NT2/D1 (cell line): ENCODE results near the gene GRID2.
"Not testable (repeated sequence)": the region's sequence is repeated elsewhere in the genome, so short reads cannot be mapped to it uniquely, and the experiment has no call there.

ENCODE experiments used
- DNase-seq: peaks from one replicate; pipeline ENCODE4 v3.0.0-alpha.2; 2011; ENCODE audit warnings: low read depth, low spot score
- H3K27me3 ChIP-seq: 2 replicates; pipeline ENCODE4 v1.6.0; 2011; ENCODE audit warnings: mild to moderate bottlenecking; ENCODE audit not compliant: insufficient read length, insufficient read depth
- H3K36me3 ChIP-seq: 2 replicates; pipeline ENCODE4 v1.6.1; 2011; ENCODE audit warnings: mild to moderate bottlenecking, low read length, mixed read lengths; ENCODE audit not compliant: insufficient read depth, insufficient read length
- H3K4me1 ChIP-seq: 2 replicates; pipeline ENCODE4 v1.5.1; 2011; ENCODE audit not compliant: insufficient read depth, insufficient read length
- H3K4me3 ChIP-seq: 2 replicates; pipeline ENCODE4 v1.5.1; 2011; ENCODE audit warnings: low read depth; ENCODE audit not compliant: insufficient read length
- H3K9ac ChIP-seq: 2 replicates; pipeline ENCODE4 v1.6.0; 2011; ENCODE audit warnings: low read depth; ENCODE audit not compliant: insufficient read length
- H3K9me3 ChIP-seq: 2 replicates; pipeline ENCODE4 v1.5.1; 2011; ENCODE audit warnings: mild to moderate bottlenecking, low read length; ENCODE audit not compliant: insufficient read depth
- SUZ12 ChIP-seq: IDR thresholded peaks from 2 replicates; pipeline ENCODE4 v1.6.1; 2011; ENCODE audit not compliant: insufficient read length, insufficient read depth; ENCODE audit errors: extremely low read depth
- YY1 ChIP-seq: IDR thresholded peaks from 2 replicates; pipeline ENCODE4 v1.6.1; 2011; ENCODE audit not compliant: insufficient read length, insufficient read depth
- ZNF274 ChIP-seq: IDR thresholded peaks from 2 replicates; pipeline ENCODE4 v1.6.1; 2011; ENCODE audit warnings: mild to moderate bottlenecking, low read depth, low read length

The GRID2 gene

GRCh38 chr4:93342738-93343137, 1039.0 kb downstream of the GRID2 start:
- TF ChIP-seq YY1 = no peak
- TF ChIP-seq SUZ12 = no peak
- no peak for TF ChIP-seq ZNF274
- no peak overlapping the region for H3K4me3 ChIP-seq

GRCh38 chr4:93346840-93347239, 1043.1 kb downstream of the GRID2 start:
- H3K36me3 ChIP-seq = no peaks in the 10 kb centered on the region

More at GRCh38 chr4:93342738-93343137, 1039.0 kb downstream of the GRID2 start:
- Histone ChIP-seq H3K4me1 (no peaks in the 10 kb centered on the region), H3K9me3 (no peaks in the 10 kb centered on the region), H3K36me3 (no peaks in the 10 kb centered on the region), H3K27me3 (no peaks in the 10 kb centered on the region), H3K9ac (no peak overlapping the region)
- DNase-seq = no peak

GRCh38 chr4:93348896-93349295, 1045.1 kb downstream of the GRID2 start:
- no peak for TF ChIP-seq SUZ12
- TF ChIP-seq ZNF274 = no peak
- TF ChIP-seq YY1 = no peak
- no peaks in the 10 kb centered on the region for H3K4me1 ChIP-seq
- no peaks in the 10 kb centered on the region for H3K27me3 ChIP-seq
- H3K9ac ChIP-seq = no peak overlapping the region
- no peaks in the 10 kb centered on the region for H3K9me3 ChIP-seq
- no peaks in the 10 kb centered on the region for H3K36me3 ChIP-seq
- no peak overlapping the region for H3K4me3 ChIP-seq
- DNase-seq = no peak

More at GRCh38 chr4:93346840-93347239, 1043.1 kb downstream of the GRID2 start:
- no peak overlapping the region for H3K4me3 ChIP-seq
- H3K4me1 ChIP-seq = no peaks in the 10 kb centered on the region
- DNase-seq = no peak
- H3K27me3 ChIP-seq = no peaks in the 10 kb centered on the region
- TF ChIP-seq YY1 (no peak), ZNF274 (no peak), SUZ12 (no peak)
- no peak overlapping the region for H3K9ac ChIP-seq
- H3K9me3 ChIP-seq = no peaks in the 10 kb centered on the region

GRCh38 chr4:93351846-93352245, 1048.1 kb downstream of the GRID2 start:
- Histone ChIP-seq H3K9ac (no peak overlapping the region), H3K36me3 (no peaks in the 10 kb centered on the region), H3K4me3 (no peak overlapping the region), H3K4me1 (no peaks in the 10 kb centered on the region), H3K27me3 (no peaks in the 10 kb centered on the region), H3K9me3 (no peaks in the 10 kb centered on the region)
- DNase-seq = no peak
- TF ChIP-seq YY1 = no peak
- no peak for TF ChIP-seq SUZ12
- no peak for TF ChIP-seq ZNF274

GRCh38 chr4:93355411-93355810, 1051.6 kb downstream of the GRID2 start:
- no peaks in the 10 kb centered on the region for H3K27me3 ChIP-seq
- H3K9me3 ChIP-seq = no peaks in the 10 kb centered on the region
- TF ChIP-seq SUZ12 = no peak
- no peak for TF ChIP-seq YY1
- no peak for TF ChIP-seq ZNF274
- no peak overlapping the region for H3K9ac ChIP-seq
- DNase-seq = no peak
- H3K4me1 ChIP-seq = no peaks in the 10 kb centered on the region
- H3K36me3 ChIP-seq = no peaks in the 10 kb centered on the region
- no peak overlapping the region for H3K4me3 ChIP-seq

GRCh38 chr4:93359586-93359985, 1055.8 kb downstream of the GRID2 start:
- DNase-seq = no peak
- H3K9me3 ChIP-seq = no peaks in the 10 kb centered on the region
- TF ChIP-seq YY1 (no peak), SUZ12 (no peak), ZNF274 (no peak)
- H3K9ac ChIP-seq = no peak overlapping the region
- no peaks in the 10 kb centered on the region for H3K4me1 ChIP-seq
- H3K27me3 ChIP-seq = no peaks in the 10 kb centered on the region
- H3K4me3 ChIP-seq = no peak overlapping the region
- H3K36me3 ChIP-seq = no peaks in the 10 kb centered on the region

GRCh38 chr4:93366169-93366755, 1062.5 kb downstream of the GRID2 start:
- H3K27me3 ChIP-seq, H3K4me1 ChIP-seq, H3K9ac ChIP-seq, H3K4me3 ChIP-seq, H3K36me3 ChIP-seq, H3K9me3 ChIP-seq: not testable (repeated sequence)
- DNase-seq = peak; percentile 2

GRCh38 chr4:93368968-93369367, 1065.2 kb downstream of the GRID2 start:
- Histone ChIP-seq H3K9me3 (no peaks in the 10 kb centered on the region), H3K4me1 (no peaks in the 10 kb centered on the region), H3K27me3 (no peaks in the 10 kb centered on the region), H3K4me3 (no peak overlapping the region), H3K9ac (no peak overlapping the region), H3K36me3 (no peaks in the 10 kb centered on the region)
- DNase-seq = no peak
- TF ChIP-seq SUZ12 = no peak
- no peak for TF ChIP-seq YY1
- no peak for TF ChIP-seq ZNF274
